Caco-2 (cell line): ENCODE results near the gene GAB2. TPM values are rescaled to one million over a fixed set of nuclear protein-coding genes. Genes with fewer than 3 reads are reported as not detected.

Experiments used
- BruUV-seq: library from RNA; stranded (reverse); fragments of 400-500 nt; replicated peaks from 2 replicates; lab custom pipeline; 2021; lab: Mats Ljungman, UMichigan
- CTCF ChIA-PET: fragments of 300-600 bp; sonication (Branson Sonifier 250); formaldehyde crosslinking; loops from one replicate; lab custom pipeline; 2022; ENCODE audit warnings: antibody characterized with exemption; lab: Charles Lee
- POLR2A ChIA-PET: fragments of 300-600 bp; sonication (Branson Sonifier 250); formaldehyde crosslinking; loops from one replicate; lab custom pipeline; 2022; ENCODE audit warnings: antibody characterized with exemption; lab: Charles Lee
- DNase-seq, 2 experiments: peaks; one replicate each; pipeline versions ENCODE4 v3.0.0 to v3.0.0-alpha.2; 2020 to 2022
- H3K27me3 ChIP-seq: replicated peaks from 2 replicates; pipeline ENCODE4 v1.6.0; 2011; ENCODE audit warnings: low read length; ENCODE audit not compliant: control insufficient read depth, insufficient read depth
- H3K36me3 ChIP-seq: 2 replicates; pipeline ENCODE4 v1.5.1; 2011; ENCODE audit warnings: low read length; ENCODE audit not compliant: control insufficient read depth, insufficient read depth
- H3K4me1 ChIP-seq: fragments of 250-450 bp; sonication (Bioruptor Pico); 2 replicates; pipeline ENCODE4 v1.5.1; 2020; ENCODE audit warnings: mild to moderate bottlenecking
- H3K4me3 ChIP-seq: 2 replicates; pipeline ENCODE4 v1.5.1; 2011; ENCODE audit warnings: low read depth, mild to moderate bottlenecking, control low read depth, low read length
- H3K9me3 ChIP-seq: fragments of 250-450 bp; sonication (Bioruptor Pico); 2 replicates; pipeline ENCODE4 v1.5.1; 2020; ENCODE audit warnings: mild to moderate bottlenecking, moderate library complexity
- H3K27ac Mint-ChIP-seq: one replicate; pipeline ENCODE4 v1.8.0; 2022; ENCODE audit warnings: mixed read lengths; ENCODE audit not compliant: unreplicated experiment
- H3K27me3 Mint-ChIP-seq: one replicate; pipeline ENCODE4 v1.8.0; 2022; ENCODE audit warnings: mixed read lengths; ENCODE audit not compliant: insufficient read depth, unreplicated experiment
- H3K36me3 Mint-ChIP-seq: one replicate; pipeline ENCODE4 v1.8.0; 2022; ENCODE audit warnings: mild to moderate bottlenecking, mixed read lengths; ENCODE audit not compliant: insufficient read depth, unreplicated experiment
- H3K4me1 Mint-ChIP-seq: one replicate; pipeline ENCODE4 v1.8.0; 2022; ENCODE audit warnings: low read depth, mixed read lengths; ENCODE audit not compliant: unreplicated experiment
- H3K4me3 Mint-ChIP-seq: one replicate; pipeline ENCODE4 v1.8.0; 2022; ENCODE audit warnings: mild to moderate bottlenecking, moderate library complexity, mixed read lengths; ENCODE audit not compliant: unreplicated experiment
- H3K9me3 Mint-ChIP-seq: one replicate; pipeline ENCODE4 v1.8.0; 2022; ENCODE audit warnings: mixed read lengths; ENCODE audit not compliant: unreplicated experiment
- intact Hi-C: fragments of 100-400 bp; cut with micrococcal nuclease; formaldehyde crosslinking; loops from one replicate; pipeline ENCODE4 v1.10.0; 2022; ENCODE audit not compliant: unreplicated experiment
- total RNA-seq: library from RNA; stranded (reverse); gene quantifications from 2 replicates; pipeline ENCODE4 v1.2.3, GENCODE V29; 2022
- TF ChIP-seq, protein P1 (sequence below), 2 experiments: fragments of 200-600 bp in 1 of 2; IDR thresholded peaks; 1 replicate in 1 of 2; 2 replicates in 1 of 2; pipeline versions ENCODE4 v1.5.1 to v1.8.0; 2011 to 2022; ENCODE audit warnings: antibody characterized with exemption in 1 of 2, control low read depth in 1 of 2, inconsistent platforms in 1 of 2, low read depth in 1 of 2, low read length in 1 of 2, mild to moderate bottlenecking in 1 of 2, moderate library complexity in 1 of 2; ENCODE audit not compliant: insufficient read depth in 1 of 2, severe bottlenecking in 1 of 2, unreplicated experiment in 1 of 2

Gene GAB2
- total RNA-seq, 1 experiment from 2014 or later: 67.3 TPM

DNA sequence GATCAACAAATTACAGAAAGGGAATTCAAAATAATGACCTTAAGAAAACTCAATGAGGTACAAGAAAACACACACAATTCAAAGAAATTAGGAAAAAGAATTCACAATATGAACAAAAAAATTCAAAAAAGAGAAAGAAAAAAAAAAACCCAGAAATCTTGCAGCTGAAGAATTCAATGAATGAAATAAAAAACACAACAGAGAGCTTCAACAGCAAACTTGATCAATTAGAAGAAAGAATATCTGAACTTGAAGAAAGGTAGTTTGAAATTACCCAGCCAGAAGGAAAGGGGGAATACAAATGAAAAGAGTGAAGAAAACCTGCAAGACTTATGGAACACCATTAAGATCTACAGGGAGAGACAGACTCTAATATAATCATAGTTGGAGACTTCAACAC is 176.1 kb downstream of the GAB2 start:
- H3K27me3 Mint-ChIP-seq: no peaks in the 10 kb centered on the region
- TF ChIP-seq, protein P1, sequence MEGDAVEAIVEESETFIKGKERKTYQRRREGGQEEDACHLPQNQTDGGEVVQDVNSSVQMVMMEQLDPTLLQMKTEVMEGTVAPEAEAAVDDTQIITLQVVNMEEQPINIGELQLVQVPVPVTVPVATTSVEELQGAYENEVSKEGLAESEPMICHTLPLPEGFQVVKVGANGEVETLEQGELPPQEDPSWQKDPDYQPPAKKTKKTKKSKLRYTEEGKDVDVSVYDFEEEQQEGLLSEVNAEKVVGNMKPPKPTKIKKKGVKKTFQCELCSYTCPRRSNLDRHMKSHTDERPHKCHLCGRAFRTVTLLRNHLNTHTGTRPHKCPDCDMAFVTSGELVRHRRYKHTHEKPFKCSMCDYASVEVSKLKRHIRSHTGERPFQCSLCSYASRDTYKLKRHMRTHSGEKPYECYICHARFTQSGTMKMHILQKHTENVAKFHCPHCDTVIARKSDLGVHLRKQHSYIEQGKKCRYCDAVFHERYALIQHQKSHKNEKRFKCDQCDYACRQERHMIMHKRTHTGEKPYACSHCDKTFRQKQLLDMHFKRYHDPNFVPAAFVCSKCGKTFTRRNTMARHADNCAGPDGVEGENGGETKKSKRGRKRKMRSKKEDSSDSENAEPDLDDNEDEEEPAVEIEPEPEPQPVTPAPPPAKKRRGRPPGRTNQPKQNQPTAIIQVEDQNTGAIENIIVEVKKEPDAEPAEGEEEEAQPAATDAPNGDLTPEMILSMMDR (IDR thresholded peaks at IDR 0.05; ENCODE audit: insufficient read depth in 1 of 2, low read depth in 1 of 2, low read length in 1 of 2, severe bottlenecking in 1 of 2, unreplicated experiment in 1 of 2): no peak
- DNase-seq: no peak
- Histone ChIP-seq H3K4me3 (no peak overlapping the region), H3K4me1 (no peaks in the 10 kb centered on the region), H3K9me3 (peaks cover 13% of the 10 kb centered on the region; the same call in 1 of the 2 replicates), H3K36me3 (no peaks in the 10 kb centered on the region), H3K27me3 (no peaks in the 10 kb centered on the region)
- ChIA-PET POLR2A (no interaction called here), CTCF (interaction anchor here (0.5 kb wide), 1 partner anchor 92 kb away, joined by 4 read pairs; no protein-coding TSS in a partner anchor)
- intact Hi-C loops: no loop called here
- peaks cover 67% of the 10 kb centered on the region for H3K36me3 Mint-ChIP-seq
- no peak overlapping the region for H3K27ac Mint-ChIP-seq
- peaks cover 34% of the 10 kb centered on the region for H3K9me3 Mint-ChIP-seq
- H3K4me1 Mint-ChIP-seq: no peaks in the 10 kb centered on the region
- no peak overlapping the region for H3K4me3 Mint-ChIP-seq
- BruUV-seq: no TSS peak

DNA sequence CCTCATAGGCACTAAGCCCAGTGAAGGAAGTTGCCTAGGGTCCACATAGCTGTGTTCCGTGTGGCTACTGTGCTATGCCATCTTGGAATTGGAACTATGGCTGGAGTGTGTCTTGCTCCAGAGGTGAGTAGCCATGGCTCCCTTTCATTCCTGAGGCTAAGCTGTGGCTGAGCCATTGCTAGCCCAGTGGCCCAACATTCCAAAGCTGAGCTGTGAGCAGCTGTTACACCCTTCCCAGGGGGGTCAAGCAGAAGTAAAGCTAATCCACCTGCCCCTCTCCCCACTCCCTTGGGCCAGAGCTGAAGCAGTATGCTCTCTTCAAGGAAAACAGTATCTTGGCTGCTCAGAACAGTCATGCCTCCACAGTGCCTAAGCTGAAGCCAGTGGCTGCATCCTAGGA is 177.8 kb downstream of the GAB2 start:
- ChIA-PET POLR2A (no interaction called here), CTCF (interaction anchor here (1.2 kb wide), 1 partner anchor 12 kb away, joined by 3 read pairs; no protein-coding TSS in a partner anchor)
- no TSS peak for BruUV-seq

DNA sequence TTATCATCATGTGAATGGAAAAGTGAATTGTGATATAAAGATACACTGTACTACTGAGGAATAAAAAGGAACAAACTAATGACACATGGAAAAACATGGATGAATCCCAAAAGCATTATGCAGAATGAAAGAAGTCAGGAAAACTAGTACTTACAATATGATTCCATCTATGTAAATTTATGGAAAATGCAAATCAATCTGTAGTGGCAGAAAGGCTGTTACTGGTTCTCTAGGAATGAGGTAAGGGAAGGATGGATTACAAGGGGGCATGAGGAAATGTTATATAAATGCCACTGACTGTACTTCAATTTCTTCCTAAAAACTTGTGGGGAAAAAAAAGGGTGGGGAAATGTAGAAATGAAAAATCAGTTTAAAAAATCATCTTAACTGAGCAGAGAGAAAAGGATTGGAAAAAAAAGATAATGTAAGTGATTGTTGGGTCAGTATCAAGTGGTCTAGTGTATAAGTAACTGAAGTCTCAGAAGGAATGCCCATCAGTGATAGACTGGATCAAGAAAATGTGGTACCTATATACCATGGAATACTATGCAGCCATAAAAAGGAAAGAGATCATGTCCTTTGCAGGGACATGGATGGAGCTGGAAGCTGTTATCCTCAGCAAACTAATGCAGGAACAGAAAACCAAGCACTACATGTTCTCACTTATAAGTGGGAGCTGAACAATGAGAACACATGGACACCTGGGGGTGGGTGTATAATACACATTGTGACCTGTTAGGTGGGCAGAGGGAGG is 180.2 kb downstream of the GAB2 start:
- H3K36me3 ChIP-seq: no peaks in the 10 kb centered on the region
- POLR2A ChIA-PET: interaction anchor here (0.6 kb wide), 1 partner anchor 71 kb away, joined by 5 read pairs; no protein-coding TSS in a partner anchor

More for the DNA sequence above, 177.8 kb downstream of the GAB2 start:
- TF ChIP-seq, protein P1 (IDR thresholded peaks at IDR 0.05; ENCODE audit: insufficient read depth in 1 of 2, low read depth in 1 of 2, low read length in 1 of 2, severe bottlenecking in 1 of 2, unreplicated experiment in 1 of 2): no peak
- no peak overlapping the region for H3K4me3 Mint-ChIP-seq
- no peak overlapping the region for H3K27ac Mint-ChIP-seq
- H3K4me1 Mint-ChIP-seq: no peaks in the 10 kb centered on the region
- H3K27me3 Mint-ChIP-seq: no peaks in the 10 kb centered on the region
- Histone ChIP-seq H3K9me3 (peaks cover 13% of the 10 kb centered on the region; the same call in 1 of the 2 replicates), H3K4me1 (no peaks in the 10 kb centered on the region), H3K36me3 (no peaks in the 10 kb centered on the region), H3K4me3 (no peak overlapping the region), H3K27me3 (no peaks in the 10 kb centered on the region)
- no peak for DNase-seq
- intact Hi-C loops: no loop called here
- peaks cover 34% of the 10 kb centered on the region for H3K9me3 Mint-ChIP-seq
- H3K36me3 Mint-ChIP-seq: peaks cover 66% of the 10 kb centered on the region

More for the DNA sequence above, 180.2 kb downstream of the GAB2 start:
- Mint-ChIP-seq H3K36me3 (peaks cover 48% of the 10 kb centered on the region), H3K9me3 (peaks cover 29% of the 10 kb centered on the region), H3K27ac (no peak overlapping the region), H3K27me3 (no peaks in the 10 kb centered on the region), H3K4me1 (no peaks in the 10 kb centered on the region), H3K4me3 (no peak overlapping the region)
- Histone ChIP-seq H3K4me3 (no peak overlapping the region), H3K27me3 (no peaks in the 10 kb centered on the region), H3K4me1 (no peaks in the 10 kb centered on the region), H3K9me3 (peaks cover 11% of the 10 kb centered on the region; the same call in 1 of the 2 replicates)
- BruUV-seq: no TSS peak
- TF ChIP-seq, protein P1 (IDR thresholded peaks at IDR 0.05; ENCODE audit: insufficient read depth in 1 of 2, low read depth in 1 of 2, low read length in 1 of 2, severe bottlenecking in 1 of 2, unreplicated experiment in 1 of 2): no peak
- intact Hi-C loops: no loop called here
- CTCF ChIA-PET: no interaction called here
- DNase-seq: no peak
